ENCODE results near the gene GRM4.

GRM4 gene

DNA sequence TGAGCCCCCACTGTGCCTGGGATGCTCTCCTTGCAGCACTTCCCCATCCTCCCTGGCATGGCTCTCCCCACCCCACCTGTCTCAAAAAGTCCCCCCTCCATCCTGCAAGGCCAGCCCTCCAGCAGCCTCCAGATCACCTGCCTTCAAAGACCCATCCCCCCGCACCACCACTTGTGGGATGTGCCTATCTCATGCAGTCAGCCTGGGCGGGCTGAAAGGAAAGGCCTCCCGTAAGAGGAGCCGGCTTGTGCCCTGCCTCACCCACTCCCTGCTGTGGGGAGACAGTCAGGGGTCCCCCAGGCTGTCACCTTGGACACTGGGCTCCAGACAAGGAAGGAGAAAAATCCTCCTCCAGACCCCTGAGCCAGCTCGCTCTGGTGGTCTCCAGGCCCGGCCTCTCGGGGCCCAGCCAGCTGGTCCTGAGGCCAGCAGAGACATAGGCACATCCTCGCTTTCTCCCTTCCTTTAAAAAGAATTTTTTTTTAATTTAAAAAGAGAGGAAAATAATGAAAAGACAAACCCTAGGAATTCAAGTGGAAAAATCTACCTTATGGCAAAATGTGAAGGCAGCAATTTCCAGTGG is 77.3 kb downstream of the GRM4 start:
- no peak for DNase-seq (ENCODE audit: low read depth)
- H3K4me3 ChIP-seq (replicated peaks; ENCODE audit: low read depth, low read length) = no peak overlapping the region
- TF ChIP-seq, protein P1, sequence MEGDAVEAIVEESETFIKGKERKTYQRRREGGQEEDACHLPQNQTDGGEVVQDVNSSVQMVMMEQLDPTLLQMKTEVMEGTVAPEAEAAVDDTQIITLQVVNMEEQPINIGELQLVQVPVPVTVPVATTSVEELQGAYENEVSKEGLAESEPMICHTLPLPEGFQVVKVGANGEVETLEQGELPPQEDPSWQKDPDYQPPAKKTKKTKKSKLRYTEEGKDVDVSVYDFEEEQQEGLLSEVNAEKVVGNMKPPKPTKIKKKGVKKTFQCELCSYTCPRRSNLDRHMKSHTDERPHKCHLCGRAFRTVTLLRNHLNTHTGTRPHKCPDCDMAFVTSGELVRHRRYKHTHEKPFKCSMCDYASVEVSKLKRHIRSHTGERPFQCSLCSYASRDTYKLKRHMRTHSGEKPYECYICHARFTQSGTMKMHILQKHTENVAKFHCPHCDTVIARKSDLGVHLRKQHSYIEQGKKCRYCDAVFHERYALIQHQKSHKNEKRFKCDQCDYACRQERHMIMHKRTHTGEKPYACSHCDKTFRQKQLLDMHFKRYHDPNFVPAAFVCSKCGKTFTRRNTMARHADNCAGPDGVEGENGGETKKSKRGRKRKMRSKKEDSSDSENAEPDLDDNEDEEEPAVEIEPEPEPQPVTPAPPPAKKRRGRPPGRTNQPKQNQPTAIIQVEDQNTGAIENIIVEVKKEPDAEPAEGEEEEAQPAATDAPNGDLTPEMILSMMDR (IDR thresholded peaks at IDR 0.05; ENCODE audit: low read length, missing control alignments) = no peak

DNA sequence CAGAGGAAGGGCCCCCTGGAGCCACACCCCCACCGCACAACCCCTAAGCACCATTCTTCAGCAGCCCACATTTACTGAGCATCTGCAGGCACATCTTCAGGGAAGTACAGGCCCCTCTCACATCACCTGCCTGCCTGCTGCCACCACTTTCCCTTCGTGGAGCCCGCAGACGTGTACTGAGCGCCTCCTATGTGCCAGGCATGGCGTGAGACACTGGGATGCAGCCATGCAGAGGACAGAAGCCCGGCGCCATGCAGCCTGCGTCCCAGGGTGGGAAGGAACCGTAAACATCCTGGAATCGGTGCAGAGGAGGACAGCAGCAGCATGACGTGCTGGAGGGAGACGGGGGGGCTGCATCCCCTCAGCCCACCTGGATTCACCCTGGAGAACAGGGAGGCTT is 78.1 kb downstream of the GRM4 start:
- no peak for DNase-seq (ENCODE audit: low read depth)
- TF ChIP-seq, protein P1 (IDR thresholded peaks at IDR 0.05; ENCODE audit: low read length, missing control alignments) = no peak
- H3K4me3 ChIP-seq (replicated peaks; ENCODE audit: low read depth, low read length) = no peak overlapping the region

- DNase-seq (ENCODE audit: low read depth) = no peak
- TF ChIP-seq, protein P1 (IDR thresholded peaks at IDR 0.05; ENCODE audit: low read length, missing control alignments) = no peak
- no peak overlapping the region for H3K4me3 ChIP-seq (replicated peaks; ENCODE audit: low read depth, low read length)
Measured at GRCh38 chr6:34066772-34067770, 78.8 kb downstream of the GRM4 start.

DNA sequence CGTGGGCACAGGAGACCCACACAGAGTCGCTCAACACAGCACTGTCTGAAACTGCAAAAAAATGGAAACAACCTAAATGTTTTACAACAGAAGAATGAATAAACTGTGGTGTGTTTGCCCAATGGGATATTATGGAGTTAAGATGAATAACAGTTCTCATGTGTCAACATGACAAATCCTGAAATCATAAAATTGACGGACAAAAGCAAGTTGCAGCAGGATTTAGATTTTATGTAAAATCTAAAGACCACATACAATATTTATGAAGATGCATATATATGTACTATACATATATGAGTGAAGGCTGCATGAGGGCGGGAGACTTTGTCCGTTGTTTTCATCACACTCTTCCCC is 79.7 kb downstream of the GRM4 start:
- TF ChIP-seq, protein P1 (IDR thresholded peaks at IDR 0.05; ENCODE audit: low read length, missing control alignments) = no peak
- DNase-seq (ENCODE audit: low read depth) = no peak
- no peak overlapping the region for H3K4me3 ChIP-seq (replicated peaks; ENCODE audit: low read depth, low read length)

- H3K4me3 ChIP-seq (replicated peaks; ENCODE audit: low read depth, low read length) = no peak overlapping the region
- TF ChIP-seq, protein P1 (IDR thresholded peaks at IDR 0.05; ENCODE audit: low read length, missing control alignments) = no peak
- no peak for DNase-seq (ENCODE audit: low read depth)
Measured at GRCh38 chr6:34065466-34066217, 80.2 kb downstream of the GRM4 start.

DNA sequence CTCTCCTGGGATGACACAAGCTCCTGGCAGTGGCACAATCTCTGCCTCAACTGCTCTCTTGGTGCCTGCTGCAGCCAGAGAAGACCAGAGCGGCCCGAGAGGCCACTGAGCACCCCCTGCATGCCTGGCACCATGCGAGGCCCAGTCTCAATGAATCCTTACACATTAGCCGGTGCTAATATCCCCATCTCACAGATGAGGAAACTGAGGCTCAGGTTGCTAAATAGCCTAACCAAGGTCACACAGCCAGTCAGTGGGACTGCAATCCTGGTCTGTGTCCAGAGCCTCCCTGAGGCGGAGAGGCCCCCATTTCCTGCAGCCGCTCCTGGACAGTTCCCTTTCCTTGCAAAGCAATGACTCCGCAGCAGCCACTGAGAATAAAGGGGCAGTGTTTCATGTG is 81.2 kb downstream of the GRM4 start:
- TF ChIP-seq, protein P1 (IDR thresholded peaks at IDR 0.05; ENCODE audit: low read length, missing control alignments) = no peak
- no peak for DNase-seq (ENCODE audit: low read depth)
- H3K4me3 ChIP-seq (replicated peaks; ENCODE audit: low read depth, low read length) = no peak overlapping the region
